IMR-90 (cell line): ENCODE data around the gene NTM. TPM values are rescaled to one million over a fixed set of nuclear protein-coding genes. Genes with fewer than 3 reads are reported as not detected.
A peak's percentile ranks its signal among the peaks of the same experiment; 100 is the strongest.

ENCODE experiments used
- ATAC-seq: fragments of 200-7000 bp; cut with Tn5 transposase; 2 replicates; pipeline ENCODE4 v1.9.1; 2020; ENCODE audit warnings: low read depth, mild to moderate bottlenecking, moderate library complexity
- BruUV-seq: library from RNA; stranded (reverse); fragments of 400-500 nt; replicated peaks from 2 replicates; lab custom pipeline; 2021; lab: Mats Ljungman, UMichigan
- CTCF ChIA-PET: fragments of 300-600 bp; formaldehyde crosslinking; extraction: SDS; loops from one replicate; lab custom pipeline; 2021; ENCODE audit warnings: antibody characterized with exemption; lab: Yijun Ruan, JAX
- POLR2A ChIA-PET: fragments of 300-600 bp; sonication (Branson Sonifier 250); formaldehyde crosslinking; loops from one replicate; lab custom pipeline; 2022; ENCODE audit warnings: antibody characterized with exemption; ENCODE audit not compliant: unreplicated experiment; lab: Charles Lee
- DNase-seq: peaks from one replicate; pipeline ENCODE4 v3.0.0; 2013
- H2AFZ ChIP-seq: replicated peaks from 2 replicates; pipeline ENCODE3; 2013; ENCODE audit warnings: low read length, mild to moderate bottlenecking; ENCODE audit not compliant: poor library complexity
- H2AK5ac ChIP-seq: 2 replicates; pipeline ENCODE4 v1.6.1; 2013; ENCODE audit warnings: low read depth, low read length, inconsistent platforms
- H2AK9ac ChIP-seq: replicated peaks from 2 replicates; pipeline ENCODE3; 2013; ENCODE audit warnings: mild to moderate bottlenecking, low read depth, low read length, moderate library complexity; ENCODE audit not compliant: poor library complexity
- H2BK120ac ChIP-seq: 2 replicates; pipeline ENCODE4 v1.6.1; 2013; ENCODE audit warnings: low read depth, low read length, inconsistent platforms
- H2BK15ac ChIP-seq: 3 replicates; pipeline ENCODE4 v1.6.1; 2013; ENCODE audit warnings: low read depth, low read length, inconsistent platforms
- H2BK20ac ChIP-seq: 2 replicates; pipeline ENCODE4 v1.6.1; 2013; ENCODE audit warnings: low read depth, mild to moderate bottlenecking, inconsistent platforms, low read length, moderate library complexity
- H2BK5ac ChIP-seq: 2 replicates; pipeline ENCODE4 v1.6.1; 2013; ENCODE audit warnings: mild to moderate bottlenecking, low read depth, low read length, inconsistent platforms; ENCODE audit not compliant: poor library complexity, severe bottlenecking
- H3K14ac ChIP-seq: replicated peaks from 2 replicates; pipeline ENCODE4 v1.6.1; 2013; ENCODE audit warnings: low read depth, low read length, inconsistent platforms
- H3K18ac ChIP-seq: 2 replicates; pipeline ENCODE4 v1.6.1; 2013; ENCODE audit warnings: low read depth, low read length, control low read depth
- H3K23ac ChIP-seq: 2 replicates; pipeline ENCODE4 v1.6.1; 2013; ENCODE audit warnings: low read depth, low read length, inconsistent platforms
- H3K27ac ChIP-seq: 2 replicates; pipeline ENCODE4 v1.5.1; 2013; ENCODE audit warnings: mild to moderate bottlenecking, control low read depth, low read length; ENCODE audit not compliant: insufficient read depth
- H3K27me3 ChIP-seq: 2 replicates; pipeline ENCODE4 v1.6.1; 2013; ENCODE audit warnings: low read length; ENCODE audit not compliant: control insufficient read depth, insufficient read depth
- H3K36me3 ChIP-seq: 2 replicates; pipeline ENCODE4 v1.6.1; 2013; ENCODE audit warnings: low read length, mixed read lengths; ENCODE audit not compliant: control insufficient read depth, insufficient read depth
- H3K4ac ChIP-seq: 2 replicates; pipeline ENCODE4 v1.6.1; 2013; ENCODE audit warnings: low read depth, low read length, inconsistent platforms
- H3K4me1 ChIP-seq: 2 replicates; pipeline ENCODE4 v1.6.1; 2013; ENCODE audit warnings: low read length, mixed read lengths; ENCODE audit not compliant: control insufficient read depth, insufficient read depth
- H3K4me2 ChIP-seq: 2 replicates; pipeline ENCODE4 v1.6.1; 2013; ENCODE audit warnings: low read depth, mild to moderate bottlenecking, control low read depth, low read length, moderate library complexity
- H3K4me3 ChIP-seq: 2 replicates; pipeline ENCODE4 v1.5.1; 2013; ENCODE audit warnings: low read depth, mild to moderate bottlenecking, control low read depth, low read length, moderate library complexity; ENCODE audit not compliant: insufficient read depth
- H3K56ac ChIP-seq: 2 replicates; pipeline ENCODE4 v1.6.1; 2013; ENCODE audit warnings: low read length, inconsistent platforms; ENCODE audit not compliant: insufficient read depth; ENCODE audit errors: extremely low read depth
- H3K79me1 ChIP-seq, 2 experiments: 2 replicates each; pipeline ENCODE4 v1.6.1; 2013; ENCODE audit warnings: low read length in 2 of 2, inconsistent platforms in 1 of 2, low read depth in 1 of 2
- H3K9ac ChIP-seq: 2 replicates; pipeline ENCODE4 v1.6.1; 2013; ENCODE audit warnings: low read depth, low read length, control low read depth
- H3K9me1 ChIP-seq: 2 replicates; pipeline ENCODE4 v1.6.1; 2013; ENCODE audit warnings: low read length, inconsistent platforms; ENCODE audit not compliant: insufficient read depth
- H3K9me3 ChIP-seq: 2 replicates; pipeline ENCODE4 v1.6.1; 2013; ENCODE audit warnings: low read length; ENCODE audit not compliant: control insufficient read depth, insufficient read depth
- H4K20me1 ChIP-seq: 2 replicates; pipeline ENCODE4 v1.6.1; 2013; ENCODE audit warnings: low read length, inconsistent platforms; ENCODE audit not compliant: insufficient read depth
- H4K5ac ChIP-seq: 2 replicates; pipeline ENCODE4 v1.6.1; 2013; ENCODE audit warnings: mild to moderate bottlenecking, low read depth, low read length, control low read depth
- H4K8ac ChIP-seq, 2 experiments: 2 replicates each; pipeline ENCODE4 v1.6.1; 2013; ENCODE audit warnings: low read depth in 2 of 2, low read length in 2 of 2, control low read depth in 1 of 2, inconsistent platforms in 1 of 2
- H4K91ac ChIP-seq: 2 replicates; pipeline ENCODE4 v1.6.1; 2013; ENCODE audit warnings: low read depth, low read length, inconsistent platforms; ENCODE audit not compliant: insufficient read depth
- CHD1 ChIP-seq: IDR thresholded peaks from 2 replicates; pipeline ENCODE4 v1.6.1; 2012; ENCODE audit warnings: low read depth, low read length, improper control_type of control experiment
- CTCF ChIP-seq: conservative IDR thresholded peaks from 2 replicates; pipeline ENCODE4 v1.5.1; 2012; ENCODE audit warnings: mild to moderate bottlenecking, low read depth, low read length, improper control_type of control experiment
- MAFK ChIP-seq: IDR thresholded peaks from 2 replicates; pipeline ENCODE4 v1.6.1; 2012; ENCODE audit warnings: low read depth, low read length, improper control_type of control experiment
- RAD21 ChIP-seq: IDR thresholded peaks from 2 replicates; pipeline ENCODE4 v1.6.1; 2012; ENCODE audit warnings: low read length, improper control_type of control experiment
- RFX5 ChIP-seq: IDR thresholded peaks from 2 replicates; pipeline ENCODE4 v1.8.0; 2012; ENCODE audit warnings: low read depth, mild to moderate bottlenecking, low read length, moderate library complexity
- SMC3 ChIP-seq: fragments of 150-350 bp; IDR thresholded peaks from 2 replicates; pipeline ENCODE4 v1.6.1; 2016; ENCODE audit warnings: low read depth, mild to moderate bottlenecking, antibody characterized with exemption, low read length, moderate library complexity
- USF2 ChIP-seq: fragments of 150-350 bp; IDR thresholded peaks from 2 replicates; pipeline ENCODE4 v1.6.1; 2017; ENCODE audit warnings: mild to moderate bottlenecking, antibody characterized with exemption, low read length, low read depth
- WGBS, 2 experiments: methylation state at CpG; one replicate each; pipeline versions ENCODE4 v1.1.5 to v1.1.7; 2013; ENCODE audit warnings: missing lambda C conversion rate in 2 of 2; ENCODE audit not compliant: insufficient read length in 1 of 2; ENCODE audit errors: extremely low coverage in 2 of 2; 5-methylcytosine and 5-hydroxymethylcytosine counted together
- dilution Hi-C: fragments of 300-500 bp; cut with HindIII; formaldehyde crosslinking; loops from one replicate; pipeline ENCODE4 v1.14.3; 2018; ENCODE audit warnings: low sequenced_read_pairs; ENCODE audit not compliant: unreplicated experiment
- in situ Hi-C: fragments of 300-500 bp; cut with MboI; formaldehyde crosslinking; loops from 3 replicates; pipeline ENCODE4 v1.14.3; 2019; ENCODE audit warnings: low sequenced_read_pairs, inconsistent platforms, mixed read lengths
- intact Hi-C: fragments of 100-400 bp; cut with micrococcal nuclease; formaldehyde crosslinking; loops from 2 replicates; pipeline ENCODE4 v1.10.0; 2022
- polyA plus RNA-seq, 3 experiments: library from polyadenylated mRNA; depleted of rRNA; stranded (reverse); fragments of >200 nt; gene quantifications; 2 replicates each; pipeline ENCODE4 v1.2.3, GENCODE V29; 2012; ENCODE audit warnings: low replicate concordance in 1 of 3
- total RNA-seq: library from RNA; depleted of rRNA; stranded (reverse); fragments of >200 nt; gene quantifications from 2 replicates; pipeline ENCODE4 v1.2.3, GENCODE V29; 2012

Gene NTM
- total and polyA plus RNA-seq, 2 of the 4 experiments (the other 2 are of a cell fraction), result 19.5 to 25.5 TPM

- TF ChIP-seq RFX5 (no peak), SMC3 (no peak)
Measured at GRCh38 chr11:131924457-131925201, 554.2 kb downstream of the NTM start (continued).

- ATAC-seq, result peak; percentile 51
- Histone ChIP-seq H3K79me1 (peaks cover 25 to 64% of the 10 kb centered on the region in 2 experiments), H4K8ac (no peak overlapping the region), H2BK5ac (no peak overlapping the region), H3K36me3 (no peaks in the 10 kb centered on the region), H3K4me3 (no peak overlapping the region), H3K27me3 (no peaks in the 10 kb centered on the region), H3K4me2 (no peak overlapping the region), H2BK15ac (0 out of 3 replicates have a peak overlapping the region, but pooled peaks have one; percentile 15), H3K4me1 (peaks cover 7% of the 10 kb centered on the region), H2AK5ac (peak overlapping the region; percentile 35; the same call in 1 of the 2 replicates), H3K4ac (peak overlapping the region; percentile 13; the same call in 1 of the 2 replicates), H2AK9ac (no peak overlapping the region), H3K14ac (no peak overlapping the region; the same call in 1 of the 2 replicates), H3K9ac (no peak overlapping the region), H3K56ac (peak overlapping the region; percentile 0; the same call in 1 of the 2 replicates), H2BK120ac (peak overlapping the region; percentile 47), H2AFZ (no peak overlapping the region), H3K9me3 (no peaks in the 10 kb centered on the region), H3K27ac (no peak overlapping the region), H3K18ac (no peak overlapping the region), H4K5ac (no peak overlapping the region), H3K9me1 (peaks cover 31% of the 10 kb centered on the region), H2BK20ac (peak overlapping the region; percentile 21; the same call in 1 of the 2 replicates), H3K23ac (no peak overlapping the region), H4K91ac (0 out of 2 replicates have a peak overlapping the region, but pooled peaks have one; percentile 5), H4K20me1 (no peaks in the 10 kb centered on the region)
- dilution Hi-C loops, result no loop called here
- TF ChIP-seq CHD1 (no peak), MAFK (no peak), RAD21 (no peak), USF2 (no peak), CTCF (no peak)
- 95% methylated on average over 3 of the region's 4 CpGs; no CpG with 5 or more reads in 1 of the 2 experiments for WGBS, 2 experiments
- in situ Hi-C loops, result no loop called here
- intact Hi-C loops, result loop anchor here (5.0 kb wide), 1 partner anchor 91 kb away; no protein-coding TSS in a partner anchor
- DNase-seq, result peak; percentile 18
- BruUV-seq, result no TSS peak
- ChIA-PET POLR2A (no interaction called here), CTCF (interaction anchor here (0.5 to 0.8 kb wide), 2 partner anchors 14 to 213 kb away, joined by 3 to 5 read pairs; no protein-coding TSS in a partner anchor)
Measured at GRCh38 chr11:131925829-131926228, 555.4 kb downstream of the NTM start.
